DOHH2 (cell line): ENCODE results near the gene STPG1.

Experiments used
- H3F3A ChIP-seq: fragments of 200-600 bp; sonication (generic), shearing (Covaris generic); 2 replicates; pipeline ENCODE4 v1.6.0; 2016; ENCODE audit warnings: antibody characterized with exemption, mild to moderate bottlenecking; ENCODE audit not compliant: control insufficient read depth, insufficient read depth
- H3K27ac ChIP-seq: fragments of 200-600 bp; sonication (generic); 2 replicates; pipeline ENCODE4 v1.5.1; 2014; ENCODE audit warnings: low read depth, mild to moderate bottlenecking, low read length, moderate library complexity
- H3K27me3 ChIP-seq: fragments of 200-600 bp; sonication (generic); 2 replicates; pipeline ENCODE4 v1.6.1; 2014; ENCODE audit warnings: mild to moderate bottlenecking, low read length, mixed read lengths; ENCODE audit not compliant: control insufficient read depth
- H3K36me3 ChIP-seq: fragments of 200-600 bp; sonication (generic); 2 replicates; pipeline ENCODE4 v1.6.1; 2014; ENCODE audit warnings: mild to moderate bottlenecking, low read length, moderate library complexity, mixed read lengths; ENCODE audit not compliant: control insufficient read depth
- H3K4me1 ChIP-seq: fragments of 200-600 bp; sonication (generic); 2 replicates; pipeline ENCODE4 v1.6.1; 2014; ENCODE audit warnings: mild to moderate bottlenecking, low read length, mixed read lengths; ENCODE audit not compliant: control insufficient read depth
- H3K4me2 ChIP-seq: fragments of 200-600 bp; sonication (generic); 2 replicates; pipeline ENCODE4 v1.6.0; 2014; ENCODE audit warnings: mild to moderate bottlenecking, low read length, moderate library complexity
- H3K4me3 ChIP-seq: fragments of 200-600 bp; sonication (generic); 2 replicates; pipeline ENCODE4 v1.5.1; 2014; ENCODE audit warnings: mild to moderate bottlenecking, low read length, mixed read lengths
- H3K79me2 ChIP-seq: fragments of 200-600 bp; sonication (generic); 2 replicates; pipeline ENCODE4 v1.6.1; 2014; ENCODE audit warnings: mild to moderate bottlenecking, low read length, mixed read lengths; ENCODE audit not compliant: control insufficient read depth
- H3K9me2 ChIP-seq: fragments of 200-600 bp; sonication (generic); replicated peaks from 2 replicates; pipeline ENCODE4 v1.6.1; 2014; ENCODE audit warnings: mild to moderate bottlenecking, low read length, mixed read lengths; ENCODE audit not compliant: control insufficient read depth
- H3K9me3 ChIP-seq: fragments of 200-600 bp; sonication (generic); 2 replicates; pipeline ENCODE4 v1.6.1; 2014; ENCODE audit warnings: antibody characterized with exemption, low read length, mixed read lengths; ENCODE audit not compliant: control insufficient read depth, insufficient read depth
- H4K20me1 ChIP-seq: fragments of 200-600 bp; sonication (generic); 2 replicates; pipeline ENCODE4 v1.6.0; 2014; ENCODE audit warnings: low read depth, mild to moderate bottlenecking, antibody characterized with exemption, low read length, moderate library complexity; ENCODE audit not compliant: control insufficient read depth, insufficient read depth
- CTCF ChIP-seq: fragments of 200-600 bp; sonication (generic); IDR thresholded peaks from one replicate; pipeline ENCODE4 v1.5.1; 2014; ENCODE audit warnings: antibody characterized with exemption, mild to moderate bottlenecking, low read depth, low read length; ENCODE audit not compliant: poor library complexity, severe bottlenecking
- EZH2phosphoT487 ChIP-seq: fragments of 200-600 bp; sonication (generic); IDR thresholded peaks from 2 replicates; pipeline ENCODE4 v1.6.1; 2017; ENCODE audit warnings: borderline replicate concordance, mild to moderate bottlenecking, antibody characterized with exemption, low read length, moderate library complexity, mixed read lengths

The STPG1 gene

DNA sequence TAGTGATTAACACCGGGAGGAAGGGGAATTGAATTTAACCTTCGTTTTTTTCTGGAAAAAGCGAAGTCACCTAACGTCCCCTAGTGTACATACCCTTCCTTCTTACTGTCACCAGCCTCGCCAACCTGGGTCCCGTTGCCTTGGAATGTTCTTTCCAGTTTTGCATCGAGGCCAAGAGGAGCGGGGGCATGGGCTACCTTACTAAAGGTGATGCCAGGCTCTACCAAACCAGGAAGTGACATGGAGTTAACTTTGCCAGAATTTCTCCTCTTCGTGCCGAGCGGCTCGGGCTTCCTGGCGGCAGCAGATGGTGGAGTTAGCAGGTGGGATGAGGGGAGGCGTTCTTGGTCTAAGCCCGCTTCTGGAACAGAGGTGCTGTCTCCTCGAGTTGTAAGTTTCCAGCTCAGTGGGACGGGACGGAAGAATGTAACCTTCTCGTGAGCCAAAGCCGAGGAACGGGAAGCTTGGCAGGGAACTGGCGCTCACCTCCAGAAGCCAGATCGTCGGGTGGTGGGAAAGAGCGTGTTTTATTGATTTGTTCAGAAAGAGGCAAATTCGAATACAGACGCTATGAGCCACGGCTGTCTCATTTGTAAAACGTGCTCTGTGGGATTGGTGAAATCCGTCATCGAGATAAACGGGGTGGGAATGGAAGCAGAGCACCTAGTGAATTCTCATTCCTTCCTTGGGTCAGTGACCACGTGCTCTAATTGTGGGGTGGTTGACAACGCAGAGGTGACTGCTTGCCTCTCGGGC, 2.5 kb upstream of the STPG1 start:
- H3K27ac ChIP-seq = peak overlapping the region; percentile 17

DNA sequence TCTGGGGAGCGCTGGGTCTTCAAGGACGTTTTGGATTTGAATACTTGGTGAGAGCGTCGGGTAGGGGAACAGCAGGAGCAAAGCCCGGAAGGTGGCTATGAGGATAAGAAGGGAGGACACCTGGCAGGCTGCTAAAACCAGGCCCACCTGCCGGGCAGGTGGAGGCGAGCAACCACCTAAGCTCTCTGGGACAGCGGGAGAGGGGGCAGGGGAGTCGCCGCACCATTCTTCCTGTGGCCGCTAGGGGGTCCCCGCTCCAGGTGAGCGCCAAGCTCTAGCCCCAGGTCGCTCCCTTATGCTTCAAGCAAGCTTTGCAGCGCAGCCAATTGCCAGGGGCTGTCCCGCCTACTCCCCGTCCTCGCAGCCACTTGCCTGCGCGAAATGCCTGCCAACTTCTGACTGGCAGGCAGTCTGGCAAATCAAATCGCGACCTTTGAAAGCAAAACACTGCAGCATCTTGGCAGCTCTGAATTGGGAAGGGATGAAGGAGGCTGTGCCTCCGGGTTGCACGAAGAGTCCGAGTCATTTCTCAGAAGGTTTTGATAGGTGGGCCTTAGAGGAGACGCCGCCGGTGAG, 1.8 kb upstream of the STPG1 start, which contains the start of gene NIPAL3:
NIPAL3 (plus strand) TSS at position 469 of the 576 bp plus-strand sequence. CDS start 3,746 bp downstream, outside the sequence.
- Histone ChIP-seq H3K4me1 (peaks cover 46% of the 10 kb centered on the region), H3K27ac (peak within 1 kb of the TSS; percentile 17), H3F3A (peaks cover 5% of the 10 kb centered on the region), H3K27me3 (no peaks in the 10 kb centered on the region), H3K4me3 (peak within 1 kb of the TSS; percentile 96), H3K9me2 (no peaks in the 10 kb centered on the region), H3K9me3 (no peaks in the 10 kb centered on the region), H3K79me2 (peaks cover 52% of the 10 kb centered on the region), H3K4me2 (peak within 1 kb of the TSS; percentile 81), H3K36me3 (peaks cover 16% of the 10 kb centered on the region), H4K20me1 (no peaks in the 10 kb centered on the region)
- no peak for TF ChIP-seq EZH2phosphoT487
- peak; percentile 70 for TF ChIP-seq CTCF

More for the DNA sequence above, 2.5 kb upstream of the STPG1 start:
- Histone ChIP-seq H3K79me2 (peaks cover 48% of the 10 kb centered on the region), H3K9me3 (no peaks in the 10 kb centered on the region), H3K36me3 (peaks cover 21% of the 10 kb centered on the region), H3K4me3 (peak overlapping the region; percentile 96), H3K4me1 (peaks cover 46% of the 10 kb centered on the region), H3K27me3 (no peaks in the 10 kb centered on the region), H3K9me2 (no peaks in the 10 kb centered on the region), H4K20me1 (no peaks in the 10 kb centered on the region), H3F3A (peaks cover 5% of the 10 kb centered on the region), H3K4me2 (peak overlapping the region; percentile 81)
- TF ChIP-seq CTCF = no peak
- TF ChIP-seq EZH2phosphoT487 = no peak

- H3K4me3 ChIP-seq = peak overlapping the region; percentile 96
- peaks cover 46% of the 10 kb centered on the region for H3K4me1 ChIP-seq
- no peaks in the 10 kb centered on the region for H4K20me1 ChIP-seq
- H3K27ac ChIP-seq = no peak overlapping the region
- no peaks in the 10 kb centered on the region for H3K9me2 ChIP-seq
- TF ChIP-seq CTCF (no peak), EZH2phosphoT487 (no peak)
- peak overlapping the region; percentile 47 for H3K4me2 ChIP-seq
- peaks cover 15% of the 10 kb centered on the region for H3K36me3 ChIP-seq
- H3K27me3 ChIP-seq = no peaks in the 10 kb centered on the region
- peaks cover 5% of the 10 kb centered on the region for H3F3A ChIP-seq
- H3K79me2 ChIP-seq = peaks cover 52% of the 10 kb centered on the region
- no peaks in the 10 kb centered on the region for H3K9me3 ChIP-seq
Measured at GRCh38 chr1:24414775-24415333, 1.3 kb upstream of the STPG1 start.
